ENCODE measurements around the gene FOLR1. TPM values are rescaled to one million over a fixed set of nuclear protein-coding genes. Genes with fewer than 3 reads are reported as not detected.

The FOLR1 gene
- total RNA-seq, 4 donors from 2014 or later = not detected

DNA sequence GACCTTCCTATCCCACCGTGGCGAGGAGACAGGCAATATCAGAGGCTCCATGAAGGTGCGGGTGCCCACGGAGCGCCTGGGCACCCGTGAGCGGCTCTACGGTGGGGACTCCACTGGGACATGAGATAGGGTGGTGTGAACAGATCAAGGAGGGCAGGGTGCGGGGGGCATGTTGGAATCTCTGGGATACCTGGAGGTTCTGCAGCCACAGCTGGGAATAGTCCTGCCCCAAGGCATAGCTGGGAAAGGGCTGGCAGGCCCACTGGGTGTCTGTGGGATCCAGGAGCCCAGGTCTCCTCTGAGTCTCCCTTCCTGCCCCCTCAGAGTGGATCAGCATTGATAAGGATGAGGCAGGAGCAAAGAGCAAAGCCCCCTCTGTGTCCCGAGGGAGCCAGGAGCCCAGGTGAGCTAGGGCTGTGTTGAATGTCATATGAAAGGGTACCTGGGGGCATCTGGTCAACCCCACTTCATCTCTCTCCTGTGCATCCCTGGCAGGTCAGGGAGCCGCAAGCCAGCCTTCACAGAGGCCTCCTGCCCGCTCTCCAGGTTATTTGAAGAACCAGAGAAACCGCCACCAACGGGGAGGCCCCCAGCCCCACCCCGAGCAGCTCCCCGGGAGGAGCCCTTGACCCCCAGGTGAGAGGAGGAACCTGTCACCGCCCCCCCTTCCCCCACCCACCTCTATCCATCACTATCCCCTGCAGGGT, 43.6 kb downstream of the FOLR1 start:
- no peak for TF ChIP-seq CTCF (IDR thresholded peaks at IDR 0.05; ENCODE audit: low read depth)

DNA sequence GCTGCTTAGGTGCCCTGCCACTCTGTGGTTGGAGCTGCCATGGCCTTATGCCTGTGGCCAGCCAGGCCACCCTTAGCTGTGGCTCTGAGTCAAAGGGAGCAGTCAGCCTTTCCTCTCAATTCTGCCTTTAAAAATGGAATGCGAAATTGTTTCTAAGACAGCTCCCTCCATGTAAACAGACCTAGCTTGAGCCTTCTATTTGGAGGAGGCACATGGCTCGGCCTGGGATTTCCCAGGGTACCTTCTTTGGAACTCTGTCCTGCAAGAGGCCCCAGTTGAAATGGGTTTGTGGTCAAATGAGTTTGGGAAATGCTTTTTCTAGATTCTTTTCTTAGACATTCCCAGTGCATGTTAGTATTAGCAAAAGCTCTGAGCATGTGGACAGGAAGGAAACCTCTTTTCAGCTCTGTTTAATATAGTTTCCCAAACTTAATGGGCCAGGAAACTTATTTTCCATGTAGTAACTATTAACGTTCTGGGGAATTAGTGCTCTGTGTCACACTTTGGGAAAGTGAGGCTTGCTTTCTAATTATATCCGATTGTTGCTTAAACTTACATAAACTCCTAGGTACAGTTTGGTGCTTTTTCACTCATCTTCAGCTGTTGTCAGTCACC, 44.2 kb downstream of the FOLR1 start:
- TF ChIP-seq CTCF (IDR thresholded peaks at IDR 0.05; ENCODE audit: low read depth) = no peak

- no peak for TF ChIP-seq CTCF (IDR thresholded peaks at IDR 0.05; ENCODE audit: low read depth)
Observed at GRCh38 chr11:72236774-72237111, 44.8 kb downstream of the FOLR1 start.

DNA sequence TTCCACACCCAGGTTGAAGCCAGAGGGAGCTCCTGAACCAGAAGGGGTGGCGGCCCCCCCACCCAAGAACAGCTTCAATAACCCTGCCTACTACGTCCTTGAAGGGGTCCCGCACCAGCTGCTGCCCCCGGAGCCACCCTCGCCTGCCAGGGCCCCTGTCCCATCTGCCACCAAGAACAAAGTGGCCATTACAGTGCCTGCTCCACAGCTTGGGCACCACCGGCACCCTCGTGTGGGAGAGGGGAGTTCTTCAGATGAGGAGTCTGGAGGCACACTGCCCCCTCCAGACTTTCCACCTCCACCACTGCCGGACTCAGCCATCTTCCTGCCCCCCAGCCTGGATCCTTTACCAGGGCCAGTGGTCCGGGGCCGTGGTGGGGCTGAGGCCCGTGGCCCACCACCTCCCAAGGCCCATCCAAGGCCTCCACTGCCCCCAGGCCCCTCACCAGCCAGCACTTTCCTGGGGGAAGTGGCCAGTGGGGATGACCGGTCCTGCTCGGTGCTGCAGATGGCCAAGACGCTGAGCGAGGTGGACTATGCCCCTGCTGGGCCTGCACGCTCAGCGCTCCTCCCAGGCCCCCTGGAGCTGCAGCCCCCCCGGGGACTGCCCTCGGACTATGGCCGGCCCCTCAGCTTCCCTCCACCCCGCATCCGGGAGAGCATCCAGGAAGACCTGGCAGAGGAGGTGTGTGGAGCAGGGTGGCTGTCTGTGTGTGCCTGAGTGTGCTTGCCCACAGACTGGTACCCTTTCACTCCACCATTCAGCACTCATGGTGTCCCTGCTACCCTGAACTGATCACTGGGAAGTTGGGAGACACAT, 45.4 kb downstream of the FOLR1 start:
- TF ChIP-seq CTCF (IDR thresholded peaks at IDR 0.05; ENCODE audit: low read depth) = no peak

DNA sequence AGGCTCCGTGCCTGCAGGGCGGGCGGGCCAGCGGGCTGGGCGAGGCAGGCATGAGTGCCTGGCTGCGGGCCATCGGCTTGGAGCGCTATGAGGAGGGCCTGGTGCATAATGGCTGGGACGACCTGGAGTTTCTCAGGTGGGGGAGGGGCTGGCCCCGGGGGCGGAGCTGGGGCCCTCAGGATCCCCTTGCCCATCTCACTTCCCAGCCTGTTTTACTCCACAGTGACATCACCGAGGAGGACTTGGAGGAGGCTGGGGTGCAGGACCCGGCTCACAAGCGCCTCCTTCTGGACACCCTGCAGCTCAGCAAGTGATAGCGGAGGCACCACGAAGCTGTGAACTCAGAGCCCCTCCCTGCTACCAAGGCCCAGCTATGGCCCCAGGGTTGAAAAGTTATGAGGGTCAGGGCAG, 46.1 kb downstream of the FOLR1 start:
- TF ChIP-seq CTCF (IDR thresholded peaks at IDR 0.05; ENCODE audit: low read depth) = no peak

DNA sequence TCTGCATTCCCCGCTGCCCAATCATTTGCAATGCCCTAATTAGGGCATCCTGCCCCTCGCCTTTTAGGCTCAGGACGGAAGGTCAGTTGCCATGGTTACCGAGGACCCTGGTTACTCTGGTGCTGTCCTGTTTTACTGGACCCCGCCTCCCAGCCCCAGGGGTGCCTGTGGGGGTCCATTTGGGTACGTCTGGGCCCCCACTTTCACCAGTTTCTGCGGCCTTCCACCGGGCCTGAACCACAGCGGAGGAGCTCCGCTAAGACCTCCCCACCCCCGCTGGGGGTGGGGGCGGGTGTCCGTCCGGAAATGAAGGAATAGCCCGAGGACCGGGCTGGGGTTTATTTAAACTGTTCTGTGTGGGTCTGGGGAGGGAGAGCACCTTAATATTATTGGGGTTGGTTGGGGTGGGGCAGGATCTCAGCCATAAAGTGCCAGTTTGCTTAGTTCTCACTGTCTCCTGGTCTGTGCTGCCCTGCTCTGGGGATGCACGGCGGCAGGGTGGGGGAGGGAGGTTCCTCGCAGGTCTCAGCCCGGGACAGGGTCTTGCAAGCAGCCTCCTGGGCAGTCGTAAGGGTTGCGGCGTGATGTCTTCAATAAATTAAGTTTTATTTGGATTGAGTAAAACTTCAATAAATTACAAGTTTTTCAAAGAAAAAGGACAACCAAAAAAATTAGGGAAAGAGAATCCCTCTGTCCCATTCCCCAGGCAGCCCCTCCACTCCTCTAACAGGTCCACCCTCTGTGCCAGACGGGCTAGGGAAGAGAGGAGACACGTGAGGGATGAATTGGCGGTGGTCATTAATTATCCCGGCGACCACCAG, 46.8 kb downstream of the FOLR1 start:
- TF ChIP-seq CTCF (IDR thresholded peaks at IDR 0.05; ENCODE audit: low read depth) = no peak

All from subcutaneous adipose tissue (tissue), 4 donors.